KMS-11 (cell line): ENCODE results near the gene USF2.

Source experiments
- H2AFZ ChIP-seq: fragments of 200-600 bp; sonication (generic); 2 replicates; pipeline ENCODE4 v1.6.1; 2016; ENCODE audit warnings: antibody characterized with exemption, mixed run types, low read depth
- H3K27ac ChIP-seq: fragments of 200-600 bp; sonication (generic); 2 replicates; pipeline ENCODE4 v1.6.1; 2016; ENCODE audit warnings: mild to moderate bottlenecking, mixed run types
- H3K27me3 ChIP-seq: fragments of 200-600 bp; sonication (generic); 2 replicates; pipeline ENCODE4 v1.6.1; 2017; ENCODE audit warnings: mild to moderate bottlenecking, low read depth, mixed run types, moderate library complexity; ENCODE audit not compliant: insufficient read depth
- H3K36me3 ChIP-seq: fragments of 200-600 bp; sonication (generic); 2 replicates; pipeline ENCODE4 v1.6.1; 2017; ENCODE audit warnings: mild to moderate bottlenecking, mixed run types; ENCODE audit not compliant: insufficient read depth
- H3K4me1 ChIP-seq: fragments of 200-600 bp; sonication (generic); 2 replicates; pipeline ENCODE4 v1.6.1; 2016; ENCODE audit warnings: mild to moderate bottlenecking, low read depth, mixed run types; ENCODE audit not compliant: poor library complexity, severe bottlenecking
- H3K4me2 ChIP-seq: fragments of 200-600 bp; sonication (generic); 2 replicates; pipeline ENCODE4 v1.7.0; 2016; ENCODE audit warnings: mild to moderate bottlenecking, mixed run types
- H3K4me3 ChIP-seq: fragments of 200-600 bp; sonication (generic); IDR thresholded peaks from 2 replicates; pipeline ENCODE4 v1.6.1; 2017; ENCODE audit warnings: low read depth, low read length, mixed read lengths; ENCODE audit not compliant: insufficient read depth
- H3K79me2 ChIP-seq: fragments of 200-600 bp; sonication (generic); 2 replicates; pipeline ENCODE4 v1.6.1; 2016; ENCODE audit warnings: low read depth, mixed run types; ENCODE audit not compliant: insufficient read depth
- H3K9ac ChIP-seq: fragments of 200-600 bp; sonication (generic); 2 replicates; pipeline ENCODE4 v1.6.1; 2016; ENCODE audit warnings: mild to moderate bottlenecking, mixed run types
- H4K20me1 ChIP-seq: fragments of 200-600 bp; sonication (generic); 2 replicates; pipeline ENCODE4 v1.6.1; 2016; ENCODE audit warnings: mild to moderate bottlenecking, mixed run types; ENCODE audit not compliant: insufficient read depth
- TF ChIP-seq, protein P1 (sequence below): fragments of 200-600 bp; sonication (generic); conservative IDR thresholded peaks from 2 replicates; pipeline ENCODE4 v1.6.1; 2017; ENCODE audit warnings: low read depth, mild to moderate bottlenecking, antibody characterized with exemption, low read length, moderate library complexity, mixed read lengths

USF2 gene

GRCh38 chr19:35297515-35297848 lies 28.7 kb downstream of the USF2 start:
- TF ChIP-seq, protein P1, sequence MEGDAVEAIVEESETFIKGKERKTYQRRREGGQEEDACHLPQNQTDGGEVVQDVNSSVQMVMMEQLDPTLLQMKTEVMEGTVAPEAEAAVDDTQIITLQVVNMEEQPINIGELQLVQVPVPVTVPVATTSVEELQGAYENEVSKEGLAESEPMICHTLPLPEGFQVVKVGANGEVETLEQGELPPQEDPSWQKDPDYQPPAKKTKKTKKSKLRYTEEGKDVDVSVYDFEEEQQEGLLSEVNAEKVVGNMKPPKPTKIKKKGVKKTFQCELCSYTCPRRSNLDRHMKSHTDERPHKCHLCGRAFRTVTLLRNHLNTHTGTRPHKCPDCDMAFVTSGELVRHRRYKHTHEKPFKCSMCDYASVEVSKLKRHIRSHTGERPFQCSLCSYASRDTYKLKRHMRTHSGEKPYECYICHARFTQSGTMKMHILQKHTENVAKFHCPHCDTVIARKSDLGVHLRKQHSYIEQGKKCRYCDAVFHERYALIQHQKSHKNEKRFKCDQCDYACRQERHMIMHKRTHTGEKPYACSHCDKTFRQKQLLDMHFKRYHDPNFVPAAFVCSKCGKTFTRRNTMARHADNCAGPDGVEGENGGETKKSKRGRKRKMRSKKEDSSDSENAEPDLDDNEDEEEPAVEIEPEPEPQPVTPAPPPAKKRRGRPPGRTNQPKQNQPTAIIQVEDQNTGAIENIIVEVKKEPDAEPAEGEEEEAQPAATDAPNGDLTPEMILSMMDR: no peak
- no peak overlapping the region for H3K4me2 ChIP-seq
- no peaks in the 10 kb centered on the region for H3K4me1 ChIP-seq
- H3K9ac ChIP-seq: no peak overlapping the region
- no peaks in the 10 kb centered on the region for H3K79me2 ChIP-seq
- peaks cover 25% of the 10 kb centered on the region for H3K27me3 ChIP-seq
- no peaks in the 10 kb centered on the region for H3K36me3 ChIP-seq
- H2AFZ ChIP-seq: no peak overlapping the region
- H3K27ac ChIP-seq: no peak overlapping the region
- H4K20me1 ChIP-seq: no peaks in the 10 kb centered on the region
- H3K4me3 ChIP-seq: no peak overlapping the region

DNA sequence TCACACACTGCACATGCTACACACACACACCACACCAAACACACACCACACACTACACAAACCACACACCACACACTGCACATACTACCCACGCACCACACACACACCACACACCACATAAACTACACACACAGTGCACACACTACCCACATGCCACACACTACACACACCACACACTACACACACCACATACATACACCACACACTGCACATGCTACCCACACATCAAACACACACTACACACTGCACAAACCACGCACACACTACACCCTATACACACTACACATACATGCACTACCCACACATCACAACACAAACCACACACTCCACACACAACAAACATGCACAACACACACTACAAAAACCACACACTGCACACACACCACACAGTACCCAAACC lies 29.2 kb downstream of the USF2 start:
- TF ChIP-seq, protein P1: no peak
- Histone ChIP-seq H3K36me3 (no peaks in the 10 kb centered on the region), H3K4me2 (no peak overlapping the region), H3K27me3 (peaks cover 25% of the 10 kb centered on the region; the same call in 1 of the 2 replicates), H2AFZ (no peak overlapping the region), H3K4me3 (no peak overlapping the region), H3K27ac (no peak overlapping the region), H3K79me2 (no peaks in the 10 kb centered on the region), H3K9ac (no peak overlapping the region), H3K4me1 (no peaks in the 10 kb centered on the region), H4K20me1 (no peaks in the 10 kb centered on the region)

GRCh38 chr19:35298561-35298972 lies 29.8 kb downstream of the USF2 start:
- H3K27ac ChIP-seq: no peak overlapping the region
- H3K9ac ChIP-seq: no peak overlapping the region
- no peaks in the 10 kb centered on the region for H4K20me1 ChIP-seq
- H3K27me3 ChIP-seq: peaks cover 26% of the 10 kb centered on the region; the same call in 1 of the 2 replicates
- H3K4me3 ChIP-seq: no peak overlapping the region
- no peak overlapping the region for H2AFZ ChIP-seq
- H3K79me2 ChIP-seq: no peaks in the 10 kb centered on the region
- no peaks in the 10 kb centered on the region for H3K4me1 ChIP-seq
- H3K36me3 ChIP-seq: no peaks in the 10 kb centered on the region
- TF ChIP-seq, protein P1: no peak
- no peak overlapping the region for H3K4me2 ChIP-seq

DNA sequence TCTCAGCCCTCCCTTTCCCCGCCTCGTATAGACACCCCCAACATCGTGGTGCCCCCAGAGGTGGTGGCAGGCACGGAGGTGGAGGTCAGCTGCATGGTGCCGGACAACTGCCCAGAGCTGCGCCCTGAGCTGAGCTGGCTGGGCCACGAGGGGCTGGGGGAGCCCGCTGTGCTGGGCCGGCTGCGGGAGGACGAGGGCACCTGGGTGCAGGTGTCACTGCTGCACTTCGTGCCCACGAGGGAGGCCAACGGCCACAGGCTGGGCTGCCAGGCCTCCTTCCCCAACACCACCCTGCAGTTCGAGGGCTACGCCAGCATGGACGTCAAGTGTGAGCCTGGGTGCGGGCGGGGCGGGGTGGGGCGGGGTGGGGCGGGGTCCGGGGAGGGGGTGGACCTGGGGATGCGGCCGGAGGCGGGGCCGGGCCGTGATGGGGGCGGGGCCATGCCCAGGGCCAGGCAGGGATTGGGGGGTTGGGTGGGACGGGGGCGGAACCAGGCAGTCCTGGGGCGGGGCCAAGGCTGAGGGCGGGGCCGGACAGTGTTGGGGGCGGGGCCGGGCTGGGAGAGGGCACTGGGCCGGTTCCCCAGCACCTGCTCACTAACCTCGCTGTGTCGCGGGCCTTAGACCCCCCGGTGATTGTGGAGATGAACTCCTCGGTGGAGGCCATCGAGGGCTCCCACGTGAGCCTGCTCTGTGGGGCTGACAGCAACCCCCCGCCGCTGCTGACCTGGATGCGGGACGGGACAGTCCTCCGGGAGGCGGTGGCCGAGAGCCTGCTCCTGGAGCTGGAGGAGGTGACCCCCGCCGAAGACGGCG lies 31.0 kb downstream of the USF2 start:
- Histone ChIP-seq H3K9ac (no peak overlapping the region), H3K4me3 (no peak overlapping the region), H2AFZ (no peak overlapping the region), H3K4me2 (no peak overlapping the region), H3K27ac (no peak overlapping the region), H3K27me3 (peaks cover 30% of the 10 kb centered on the region; the same call in 1 of the 2 replicates), H3K36me3 (no peaks in the 10 kb centered on the region), H3K4me1 (no peaks in the 10 kb centered on the region), H3K79me2 (no peaks in the 10 kb centered on the region), H4K20me1 (no peaks in the 10 kb centered on the region)
- TF ChIP-seq, protein P1: no peak
